ENCODE measurements around the gene FGF14. TPM values are rescaled to one million over a fixed set of nuclear protein-coding genes. Genes with fewer than 3 reads are reported as not detected.

FGF14 gene
- total RNA-seq, 5 donors from 2014 or later (not counting 1 experiment from before 2014, with no cell fraction given): 0.03 TPM; not detected in 3

DNA sequence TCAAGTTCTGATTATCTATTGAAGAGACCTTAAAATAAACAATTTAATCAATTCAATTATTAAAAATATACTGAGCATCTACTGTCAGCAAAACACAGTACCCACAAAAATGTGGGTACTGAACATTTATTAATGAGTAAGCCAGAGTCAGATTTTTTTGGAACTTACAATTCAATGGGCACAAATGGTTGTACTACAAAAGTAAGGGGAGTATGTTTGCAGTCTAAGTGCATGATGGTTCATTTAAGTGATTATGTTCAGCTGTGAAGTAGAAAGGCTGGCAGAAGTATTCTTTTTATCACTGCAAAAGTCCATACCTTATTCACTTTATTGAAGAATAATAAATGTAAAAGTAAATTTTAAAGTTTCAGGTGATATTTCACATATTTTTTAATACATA lies 27.6 kb downstream of the FGF14 start:
- no peak overlapping the region for H3K27ac ChIP-seq (ENCODE audit: low read length)
- H3K27ac Mint-ChIP-seq: no peak overlapping the region
- H3K27me3 Mint-ChIP-seq: peaks cover 0 to 3% of the 10 kb centered on the region in 2 donors
- CTCF ChIA-PET: no interaction called here
- H3K4me1 Mint-ChIP-seq: no peaks in the 10 kb centered on the region
- H3K4me3 ChIP-seq (ENCODE audit: control insufficient read depth in 1 of 2, extremely low read depth in 1 of 2, low read length in 1 of 2): no peak overlapping the region
- H3K36me3 Mint-ChIP-seq: no peaks in the 10 kb centered on the region
- H3K9me3 Mint-ChIP-seq: no peaks in the 10 kb centered on the region
- no peaks in the 10 kb centered on the region for H3K4me1 ChIP-seq (ENCODE audit: control insufficient read depth in 1 of 2, extremely low read depth in 1 of 2, insufficient read depth in 2 of 2, low read length in 2 of 2)
- H3K9me3 ChIP-seq: no peaks in the 10 kb centered on the region
- H3K27me3 ChIP-seq (replicated peaks in 1 of 2; ENCODE audit: control insufficient read depth in 2 of 2, extremely low read depth in 1 of 2, insufficient read depth in 2 of 2, low read length in 1 of 2): no peaks in the 10 kb centered on the region
- ATAC-seq (replicated peaks in 1 of 4) (no peak), DNase-seq (no peak)
- H3K36me3 ChIP-seq (ENCODE audit: control insufficient read depth in 2 of 2, extremely low read depth in 1 of 2, insufficient read depth in 1 of 2, low read length in 1 of 2): no peaks in the 10 kb centered on the region
- POLR2A ChIA-PET: no interaction called here
- no peak overlapping the region for H3K4me3 Mint-ChIP-seq

DNA sequence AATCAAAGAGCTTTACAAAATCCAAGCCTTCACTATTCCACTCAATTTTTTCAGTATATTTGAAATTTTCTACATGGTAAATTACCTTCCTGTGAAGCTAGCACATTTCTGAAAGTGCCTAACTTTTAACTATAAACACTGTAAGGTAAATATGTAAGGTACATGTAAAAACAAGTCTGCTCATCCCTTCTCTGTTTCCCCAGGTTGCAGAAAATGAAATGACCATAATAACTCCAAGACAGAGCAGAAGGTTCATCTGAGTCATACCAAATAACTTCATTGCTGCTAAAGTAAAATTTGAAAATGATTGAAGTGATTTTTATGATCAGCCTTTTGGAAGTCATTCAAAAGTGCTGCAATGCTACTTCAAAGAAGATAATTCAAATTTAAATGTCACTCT lies 28.6 kb downstream of the FGF14 start:
- H3K27ac Mint-ChIP-seq: no peak overlapping the region
- Histone ChIP-seq H3K27me3 (replicated peaks in 1 of 2; ENCODE audit: control insufficient read depth in 2 of 2, extremely low read depth in 1 of 2, insufficient read depth in 2 of 2, low read length in 1 of 2) (no peaks in the 10 kb centered on the region), H3K9me3 (no peaks in the 10 kb centered on the region), H3K4me3 (ENCODE audit: control insufficient read depth in 1 of 2, extremely low read depth in 1 of 2, low read length in 1 of 2) (no peak overlapping the region), H3K36me3 (ENCODE audit: control insufficient read depth in 2 of 2, extremely low read depth in 1 of 2, insufficient read depth in 1 of 2, low read length in 1 of 2) (no peaks in the 10 kb centered on the region), H3K27ac (ENCODE audit: low read length) (no peak overlapping the region), H3K4me1 (ENCODE audit: control insufficient read depth in 1 of 2, extremely low read depth in 1 of 2, insufficient read depth in 2 of 2, low read length in 2 of 2) (no peaks in the 10 kb centered on the region)
- H3K36me3 Mint-ChIP-seq: no peaks in the 10 kb centered on the region
- no peak overlapping the region for H3K4me3 Mint-ChIP-seq
- ChIA-PET CTCF (no interaction called here), POLR2A (no interaction called here)
- H3K4me1 Mint-ChIP-seq: no peaks in the 10 kb centered on the region
- H3K27me3 Mint-ChIP-seq: peaks cover 0 to 3% of the 10 kb centered on the region in 2 donors
- DNase-seq (no peak), ATAC-seq (replicated peaks in 1 of 4) (no peak)
- H3K9me3 Mint-ChIP-seq: no peaks in the 10 kb centered on the region

GRCh38 chr13:102369302-102369701 lies 32.5 kb downstream of the FGF14 start:
- ChIA-PET CTCF (no interaction called here), POLR2A (no interaction called here)
- Mint-ChIP-seq H3K4me1 (no peaks in the 10 kb centered on the region), H3K4me3 (no peak overlapping the region), H3K27me3 (peaks cover 5 to 11% of the 10 kb centered on the region in 2 donors), H3K36me3 (no peaks in the 10 kb centered on the region), H3K9me3 (no peaks in the 10 kb centered on the region), H3K27ac (no peak overlapping the region)
- H3K36me3 ChIP-seq (ENCODE audit: control insufficient read depth in 2 of 2, extremely low read depth in 1 of 2, insufficient read depth in 1 of 2, low read length in 1 of 2): no peaks in the 10 kb centered on the region
- no peak overlapping the region for H3K4me3 ChIP-seq (ENCODE audit: control insufficient read depth in 1 of 2, extremely low read depth in 1 of 2, low read length in 1 of 2)
- DNase-seq (no peak), ATAC-seq (replicated peaks in 1 of 4) (no peak)
- H3K27me3 ChIP-seq (replicated peaks in 1 of 2; ENCODE audit: control insufficient read depth in 2 of 2, extremely low read depth in 1 of 2, insufficient read depth in 2 of 2, low read length in 1 of 2): no peaks in the 10 kb centered on the region
- 57% methylated on average over 1 of the region's 2 CpGs for WGBS (ENCODE audit: insufficient coverage)
- no peaks in the 10 kb centered on the region for H3K4me1 ChIP-seq (ENCODE audit: control insufficient read depth in 1 of 2, extremely low read depth in 1 of 2, insufficient read depth in 2 of 2, low read length in 2 of 2)
- no peak overlapping the region for H3K27ac ChIP-seq (ENCODE audit: low read length)
- no peaks in the 10 kb centered on the region for H3K9me3 ChIP-seq

DNA sequence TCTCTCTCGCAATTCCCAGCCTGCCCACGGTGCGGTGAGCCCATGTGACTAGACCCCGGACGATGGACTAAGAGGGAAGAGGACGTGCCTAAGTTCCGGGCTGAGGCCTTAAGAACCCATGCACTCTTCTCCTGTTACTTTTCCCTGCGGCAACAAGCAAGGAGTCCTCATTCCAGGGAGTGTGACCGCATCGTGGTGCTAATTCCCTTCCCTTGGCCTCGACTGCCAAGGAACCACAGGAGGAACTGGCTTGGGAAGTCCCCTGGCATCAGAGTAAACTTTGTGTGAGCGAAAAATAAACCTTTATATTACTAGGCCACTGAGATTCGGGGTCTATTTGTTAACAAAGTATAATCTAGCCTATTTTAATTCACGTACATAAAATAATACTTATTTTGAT lies 34.0 kb downstream of the FGF14 start:
- Histone ChIP-seq H3K27me3 (replicated peaks in 1 of 2; ENCODE audit: control insufficient read depth in 2 of 2, extremely low read depth in 1 of 2, insufficient read depth in 2 of 2, low read length in 1 of 2) (no peaks in the 10 kb centered on the region), H3K36me3 (ENCODE audit: control insufficient read depth in 2 of 2, extremely low read depth in 1 of 2, insufficient read depth in 1 of 2, low read length in 1 of 2) (no peaks in the 10 kb centered on the region), H3K9me3 (no peaks in the 10 kb centered on the region), H3K4me3 (ENCODE audit: control insufficient read depth in 1 of 2, extremely low read depth in 1 of 2, low read length in 1 of 2) (no peak overlapping the region), H3K4me1 (ENCODE audit: control insufficient read depth in 1 of 2, extremely low read depth in 1 of 2, insufficient read depth in 2 of 2, low read length in 2 of 2) (no peaks in the 10 kb centered on the region), H3K27ac (ENCODE audit: low read length) (no peak overlapping the region)
- Mint-ChIP-seq H3K4me3 (no peak overlapping the region), H3K27me3 (peaks cover 11 to 22% of the 10 kb centered on the region in 2 donors), H3K9me3 (no peaks in the 10 kb centered on the region), H3K4me1 (no peaks in the 10 kb centered on the region), H3K27ac (no peak overlapping the region), H3K36me3 (no peaks in the 10 kb centered on the region)
- ChIA-PET POLR2A (no interaction called here), CTCF (interaction anchor here in 1 of 2 donors (0.7 kb wide), 1 partner anchor 184 kb away, joined by 3 read pairs; no protein-coding TSS in a partner anchor)
- DNase-seq: no peak
- 93% methylated on average over 10 of the region's 14 CpGs for WGBS (ENCODE audit: insufficient coverage)
- no peak for ATAC-seq (replicated peaks in 1 of 4)

- H3K4me3 ChIP-seq (ENCODE audit: control insufficient read depth in 1 of 2, extremely low read depth in 1 of 2, low read length in 1 of 2): no peak overlapping the region
- Mint-ChIP-seq H3K27me3 (peaks cover 13 to 40% of the 10 kb centered on the region in 2 donors), H3K9me3 (no peaks in the 10 kb centered on the region), H3K4me1 (no peaks in the 10 kb centered on the region), H3K36me3 (no peaks in the 10 kb centered on the region), H3K4me3 (no peak overlapping the region), H3K27ac (no peak overlapping the region)
- H3K9me3 ChIP-seq: no peaks in the 10 kb centered on the region
- H3K27me3 ChIP-seq (replicated peaks in 1 of 2; ENCODE audit: control insufficient read depth in 2 of 2, extremely low read depth in 1 of 2, insufficient read depth in 2 of 2, low read length in 1 of 2): no peaks in the 10 kb centered on the region
- ChIA-PET POLR2A (interaction anchor here in 1 of 2 donors (0.7 kb wide), 1 partner anchor 100 kb away, joined by 5 read pairs; no protein-coding TSS in a partner anchor), CTCF (no interaction called here)
- 93% methylated on average over 1 of the region's 2 CpGs for WGBS (ENCODE audit: insufficient coverage)
- H3K36me3 ChIP-seq (ENCODE audit: control insufficient read depth in 2 of 2, extremely low read depth in 1 of 2, insufficient read depth in 1 of 2, low read length in 1 of 2): no peaks in the 10 kb centered on the region
- no peak for DNase-seq
- no peak overlapping the region for H3K27ac ChIP-seq (ENCODE audit: low read length)
- ATAC-seq (replicated peaks in 1 of 4): no peak
- no peaks in the 10 kb centered on the region for H3K4me1 ChIP-seq (ENCODE audit: control insufficient read depth in 1 of 2, extremely low read depth in 1 of 2, insufficient read depth in 2 of 2, low read length in 2 of 2)
These were observed 40.7 kb downstream of the FGF14 start for GRCh38 chr13:102361113-102361512.

- Histone ChIP-seq H3K9me3 (no peaks in the 10 kb centered on the region), H3K27ac (ENCODE audit: low read length) (no peak overlapping the region), H3K27me3 (replicated peaks in 1 of 2; ENCODE audit: control insufficient read depth in 2 of 2, extremely low read depth in 1 of 2, insufficient read depth in 2 of 2, low read length in 1 of 2) (no peaks in the 10 kb centered on the region), H3K36me3 (ENCODE audit: control insufficient read depth in 2 of 2, extremely low read depth in 1 of 2, insufficient read depth in 1 of 2, low read length in 1 of 2) (no peaks in the 10 kb centered on the region), H3K4me3 (ENCODE audit: control insufficient read depth in 1 of 2, extremely low read depth in 1 of 2, low read length in 1 of 2) (no peak overlapping the region), H3K4me1 (ENCODE audit: control insufficient read depth in 1 of 2, extremely low read depth in 1 of 2, insufficient read depth in 2 of 2, low read length in 2 of 2) (no peaks in the 10 kb centered on the region)
- no peaks in the 10 kb centered on the region for H3K4me1 Mint-ChIP-seq
- no CpG with 5 or more reads among the region's 2 CpGs for WGBS (ENCODE audit: insufficient coverage)
- no peak overlapping the region for H3K4me3 Mint-ChIP-seq
- ATAC-seq (replicated peaks in 1 of 4) (no peak), DNase-seq (no peak)
- ChIA-PET CTCF (interaction anchor here in 1 of 2 donors (0.6 kb wide), 1 partner anchor 247 kb away, joined by 4 read pairs; no protein-coding TSS in a partner anchor), POLR2A (no interaction called here)
- H3K27ac Mint-ChIP-seq: no peak overlapping the region
- peaks cover 15 to 41% of the 10 kb centered on the region in 2 donors for H3K27me3 Mint-ChIP-seq
- no peaks in the 10 kb centered on the region for H3K9me3 Mint-ChIP-seq
- H3K36me3 Mint-ChIP-seq: no peaks in the 10 kb centered on the region
These were observed 42.6 kb downstream of the FGF14 start for GRCh38 chr13:102359264-102359663.

GRCh38 chr13:102355251-102355650 lies 46.6 kb downstream of the FGF14 start:
- ATAC-seq (replicated peaks in 1 of 4) (no peak), DNase-seq (no peak)
- no peaks in the 10 kb centered on the region for H3K9me3 Mint-ChIP-seq
- H3K27me3 Mint-ChIP-seq: peaks cover 7 to 36% of the 10 kb centered on the region in 2 donors
- H3K4me1 Mint-ChIP-seq: no peaks in the 10 kb centered on the region
- ChIA-PET POLR2A (no interaction called here), CTCF (no interaction called here)
- no CpG with 5 or more reads among the region's 3 CpGs for WGBS (ENCODE audit: insufficient coverage)
- no peaks in the 10 kb centered on the region for H3K36me3 Mint-ChIP-seq
- H3K36me3 ChIP-seq (ENCODE audit: control insufficient read depth in 2 of 2, extremely low read depth in 1 of 2, insufficient read depth in 1 of 2, low read length in 1 of 2): no peaks in the 10 kb centered on the region
- H3K9me3 ChIP-seq: no peaks in the 10 kb centered on the region
- H3K27me3 ChIP-seq (replicated peaks in 1 of 2; ENCODE audit: control insufficient read depth in 2 of 2, extremely low read depth in 1 of 2, insufficient read depth in 2 of 2, low read length in 1 of 2): peaks cover 0 to 3% of the 10 kb centered on the region in 2 experiments
- H3K4me3 Mint-ChIP-seq: no peak overlapping the region
- no peak overlapping the region for H3K4me3 ChIP-seq (ENCODE audit: control insufficient read depth in 1 of 2, extremely low read depth in 1 of 2, low read length in 1 of 2)
- H3K27ac Mint-ChIP-seq: no peak overlapping the region
- H3K4me1 ChIP-seq (ENCODE audit: control insufficient read depth in 1 of 2, extremely low read depth in 1 of 2, insufficient read depth in 2 of 2, low read length in 2 of 2): no peaks in the 10 kb centered on the region
- no peak overlapping the region for H3K27ac ChIP-seq (ENCODE audit: low read length)
